Stimulated activated CD8-positive, alpha-beta memory T cell treated with anti-CD3 and anti-CD28 coated beads, Interleukin-4, amount 100 ng/mL, for 48 hours (primary cell): ENCODE data around the gene ZNF784.

Experiments
- DNase-seq: peaks from one replicate; pipeline ENCODE4 v3.0.0-alpha.2; 2020

ZNF784 gene

GRCh38 chr19:55655648-55656040, 31.3 kb upstream of the ZNF784 start:
- no peak for DNase-seq

DNA sequence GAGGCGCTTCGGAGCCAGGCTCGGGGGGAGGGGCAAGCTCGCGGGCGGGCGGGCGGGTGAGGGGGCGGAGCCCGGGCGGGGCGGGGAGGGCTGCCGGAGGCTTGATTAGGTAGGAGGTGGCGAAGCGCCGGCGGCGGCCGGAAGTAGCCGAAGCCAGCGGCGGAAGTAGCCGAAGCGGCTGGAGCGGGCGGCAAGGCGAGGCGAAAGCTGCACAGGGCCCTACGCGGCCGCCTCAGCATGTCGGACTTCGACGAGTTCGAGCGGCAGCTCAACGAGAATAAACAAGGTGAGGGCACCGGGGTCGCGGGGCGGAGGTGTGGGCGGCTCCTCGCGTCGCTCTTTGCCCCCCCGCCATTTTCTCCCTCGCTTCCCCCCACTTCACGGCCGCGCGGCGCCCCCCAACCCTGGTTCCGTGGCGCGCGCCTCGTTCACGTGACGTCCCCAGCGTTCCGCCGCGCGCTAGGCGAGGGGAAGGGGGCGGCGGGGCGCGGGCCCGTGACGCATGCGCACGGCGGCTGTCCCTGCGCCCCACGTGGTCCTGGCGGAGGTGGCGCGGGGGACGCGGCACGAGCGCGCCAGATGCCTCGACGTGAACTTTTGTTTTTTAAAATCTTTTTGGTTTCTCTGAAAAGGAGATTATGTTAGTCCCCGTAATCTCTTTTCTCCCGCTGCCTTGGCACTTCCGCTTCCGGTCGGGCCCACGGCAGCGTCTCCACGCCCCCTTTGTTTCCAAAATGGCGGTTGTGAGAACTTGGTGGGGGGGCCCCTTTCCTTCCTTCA, 30.7 kb upstream of the ZNF784 start, which contains the start of gene U2AF2:
U2AF2 (plus strand) TSS at position 168 of the 780 bp plus-strand sequence; CDS start at position 238, 70 bp downstream.
- DNase-seq: peak; percentile 98

DNA sequence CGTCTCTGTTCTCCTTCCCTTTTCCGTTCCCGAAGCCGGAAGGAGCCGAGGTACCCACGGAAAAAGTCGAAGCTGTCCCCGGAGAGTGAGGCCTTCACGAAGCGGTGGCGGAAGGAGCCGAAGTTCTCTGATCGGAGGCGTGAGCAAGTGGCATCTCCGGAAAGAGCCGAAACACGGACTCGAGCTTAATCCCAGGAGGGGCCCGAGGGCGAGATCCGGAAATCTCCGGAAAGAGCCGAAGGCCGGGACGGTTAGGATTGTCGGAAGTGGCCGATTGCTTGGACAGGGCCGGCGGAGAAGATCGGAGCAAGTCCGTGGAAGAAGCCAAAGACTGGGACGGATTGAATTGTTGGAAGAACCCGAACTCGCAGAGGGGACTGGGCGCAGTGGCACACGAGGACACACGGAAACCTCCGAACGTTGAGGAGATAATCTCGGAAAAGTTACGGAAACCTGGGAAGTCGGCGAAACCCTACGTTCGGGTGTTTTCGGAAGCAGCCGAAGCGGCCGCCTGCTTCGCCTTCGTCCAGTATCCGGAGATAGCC, 30.0 kb upstream of the ZNF784 start:
- DNase-seq: peak; percentile 98

DNA sequence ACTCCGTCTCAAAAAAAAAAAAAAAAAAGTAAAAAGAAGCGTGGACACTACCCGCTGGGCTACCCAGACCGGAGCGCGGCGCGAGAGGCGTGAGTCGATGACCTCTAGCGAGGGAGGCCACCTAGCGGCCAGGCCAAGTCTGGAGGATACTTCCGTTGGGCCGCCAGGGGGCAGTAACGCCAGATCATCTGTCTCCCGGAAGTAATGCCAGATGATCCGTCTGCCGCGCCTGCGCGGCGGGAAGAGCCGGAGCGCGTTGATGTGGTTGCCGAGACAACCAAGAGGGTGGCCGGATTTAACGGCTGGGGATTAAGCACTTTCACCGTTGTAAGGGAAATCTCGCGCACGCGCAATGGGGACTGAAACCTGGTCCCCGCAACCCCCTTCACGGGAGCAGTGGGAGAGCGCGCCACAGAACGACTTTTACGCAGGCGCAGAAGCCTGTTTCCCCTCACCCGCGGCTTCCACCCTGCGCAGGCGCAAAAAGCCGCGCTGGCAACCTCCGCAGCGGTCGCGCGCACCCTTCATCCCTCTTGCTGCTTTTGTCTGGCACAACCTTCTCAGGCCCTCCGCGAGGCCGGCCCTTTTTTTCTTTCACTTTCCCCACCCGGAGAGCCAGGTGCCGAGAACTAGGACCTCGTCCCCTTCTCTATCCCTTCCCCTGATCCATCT, 29.4 kb upstream of the ZNF784 start:
- DNase-seq: peak; percentile 98

DNA sequence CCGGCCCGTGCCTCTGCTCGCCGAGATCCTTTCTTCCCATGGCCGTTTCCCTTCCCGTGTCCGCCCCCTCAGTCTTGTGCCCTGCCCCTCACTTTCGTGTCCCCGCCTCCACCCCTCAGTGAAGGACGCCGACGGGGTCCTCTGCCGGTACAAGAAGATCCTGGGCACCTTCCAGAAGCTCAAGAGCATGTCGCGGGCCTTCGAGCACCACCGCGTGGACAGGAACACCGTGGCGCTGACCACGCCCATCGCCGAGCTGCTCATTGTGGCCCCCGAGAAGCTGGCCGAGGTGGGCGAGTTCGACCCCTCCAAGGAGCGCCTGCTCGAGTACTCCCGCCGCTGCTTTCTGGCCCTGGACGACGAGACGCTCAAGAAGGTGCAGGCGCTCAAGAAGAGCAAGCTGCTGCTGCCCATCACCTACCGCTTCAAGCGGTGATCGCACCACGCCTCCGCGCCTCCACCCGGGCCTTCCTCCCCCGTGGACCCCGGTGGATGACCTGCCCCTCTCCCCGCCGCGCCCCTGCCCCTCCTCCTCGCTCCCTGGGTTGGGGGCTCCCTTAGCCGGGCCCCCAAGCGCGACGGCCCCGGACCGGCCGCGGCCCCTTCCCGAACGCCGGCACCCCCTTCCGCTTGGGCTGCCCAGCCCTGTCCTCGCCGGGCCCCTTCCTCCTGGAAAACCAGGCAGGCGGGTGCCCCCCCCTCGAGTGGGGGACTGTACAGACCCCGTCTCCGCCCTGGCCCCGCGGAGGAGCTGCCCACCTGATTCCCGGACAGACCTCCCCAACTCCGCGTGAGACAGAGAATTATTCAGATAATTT, 28.2 kb upstream of the ZNF784 start:
- DNase-seq: no peak

DNA sequence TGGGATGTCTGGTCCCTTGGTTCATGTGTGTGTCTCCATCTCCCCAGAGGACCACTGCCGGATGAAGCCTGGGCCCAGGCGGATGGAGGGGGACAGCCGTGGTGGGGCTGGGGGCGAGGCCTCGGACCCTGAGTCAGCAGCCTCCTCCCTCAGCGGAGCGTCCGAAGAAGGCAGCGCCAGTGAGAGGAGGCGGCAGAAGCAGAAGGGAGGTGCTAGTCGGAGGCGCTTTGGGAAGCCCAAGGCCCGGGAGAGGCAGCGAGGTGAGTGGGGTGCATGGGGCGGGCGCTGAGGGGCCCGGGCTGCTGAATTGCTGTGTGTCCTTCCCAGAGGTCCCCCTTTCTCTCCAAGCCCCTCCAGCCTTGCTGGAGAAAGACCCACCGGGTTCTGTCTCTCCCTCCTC, 26.9 kb upstream of the ZNF784 start:
- DNase-seq: no peak

DNA sequence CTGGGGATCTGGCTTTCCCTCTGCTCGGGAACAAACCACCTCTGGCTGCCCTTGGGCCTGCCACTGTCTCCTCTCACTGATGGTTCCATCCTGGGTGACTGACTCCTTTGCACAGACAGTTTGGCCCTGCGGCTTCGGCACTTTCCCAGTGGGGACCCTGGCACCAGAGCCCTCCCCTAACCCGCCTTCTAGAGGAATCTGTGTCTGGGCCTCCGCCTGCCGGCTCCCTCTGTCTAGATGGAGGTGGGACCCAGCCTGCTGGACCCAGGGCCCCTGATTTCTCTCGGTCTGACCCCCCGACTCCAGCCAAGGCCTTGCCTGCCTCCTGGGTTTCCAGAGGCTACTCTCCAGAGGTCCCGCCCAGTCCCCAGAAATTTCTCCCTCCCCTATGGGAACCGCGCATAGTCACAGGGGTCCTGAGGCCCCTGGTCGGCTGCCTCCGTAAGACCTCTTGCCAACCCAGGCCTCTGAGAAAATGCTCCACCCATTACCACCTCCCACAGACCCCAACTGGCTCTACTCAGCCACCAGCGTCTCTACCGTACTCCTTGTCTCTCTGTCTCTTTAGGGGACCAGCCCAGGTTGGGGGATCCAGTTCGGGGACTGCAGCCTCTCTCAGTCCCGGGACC, 26.4 kb upstream of the ZNF784 start:
- no peak for DNase-seq

DNA sequence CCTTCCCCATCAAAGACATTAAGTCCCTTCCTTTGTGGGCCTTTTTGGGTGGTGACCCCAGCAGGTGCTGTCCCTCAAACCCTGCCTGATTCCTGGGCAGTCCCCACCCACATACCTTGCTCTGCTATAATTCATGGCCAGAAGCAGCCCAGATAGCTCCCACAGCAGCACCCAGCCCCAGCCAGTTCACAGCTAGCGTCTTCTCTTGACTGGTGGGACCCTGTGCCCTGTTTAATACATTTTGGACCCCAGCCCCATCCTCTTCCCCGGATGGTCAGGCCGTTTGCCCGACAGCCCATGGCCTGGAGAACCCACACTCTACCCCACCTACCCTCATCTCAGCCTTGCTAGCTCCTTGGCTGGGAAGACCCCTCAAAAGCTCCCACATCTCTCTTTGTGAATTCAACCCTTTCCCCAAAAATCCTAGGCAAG, 25.8 kb upstream of the ZNF784 start:
- DNase-seq: no peak

GRCh38 chr19:55649268-55650125, 25.1 kb upstream of the ZNF784 start:
- DNase-seq: no peak

DNA sequence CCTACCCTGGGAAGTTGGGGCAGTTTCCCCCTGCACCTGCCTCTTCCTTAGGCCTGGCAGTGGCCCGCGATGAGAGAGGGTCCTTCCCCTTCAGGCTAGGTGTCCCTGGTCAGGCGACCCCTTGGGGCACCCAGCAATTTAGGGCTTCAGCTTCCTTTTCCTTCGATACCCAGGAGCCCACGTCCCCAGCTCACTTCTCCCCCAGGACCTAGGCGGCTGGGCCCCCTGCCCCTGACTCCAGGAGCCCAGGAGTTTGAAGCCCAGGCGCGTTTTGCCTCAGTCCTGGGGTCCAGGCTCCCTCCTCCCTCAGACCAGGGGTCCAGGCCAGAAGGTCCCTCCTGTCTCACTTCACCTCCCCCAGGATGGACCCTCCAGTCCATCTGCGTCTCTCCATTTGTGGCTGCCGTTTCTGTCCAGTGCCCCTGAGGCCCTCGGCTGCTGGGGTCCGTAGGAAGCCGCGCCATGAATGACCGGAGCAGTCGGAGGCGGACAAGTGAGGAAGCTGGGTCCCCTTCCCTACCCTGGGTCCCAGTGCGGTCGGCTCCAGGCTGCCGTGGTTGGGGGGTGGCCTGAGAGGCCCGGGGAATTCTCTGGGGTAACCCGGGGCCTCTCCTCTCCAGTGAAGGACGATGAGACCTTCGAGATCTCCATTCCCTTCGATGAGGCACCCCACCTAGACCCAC, 24.4 kb upstream of the ZNF784 start:
- DNase-seq: no peak

DNA sequence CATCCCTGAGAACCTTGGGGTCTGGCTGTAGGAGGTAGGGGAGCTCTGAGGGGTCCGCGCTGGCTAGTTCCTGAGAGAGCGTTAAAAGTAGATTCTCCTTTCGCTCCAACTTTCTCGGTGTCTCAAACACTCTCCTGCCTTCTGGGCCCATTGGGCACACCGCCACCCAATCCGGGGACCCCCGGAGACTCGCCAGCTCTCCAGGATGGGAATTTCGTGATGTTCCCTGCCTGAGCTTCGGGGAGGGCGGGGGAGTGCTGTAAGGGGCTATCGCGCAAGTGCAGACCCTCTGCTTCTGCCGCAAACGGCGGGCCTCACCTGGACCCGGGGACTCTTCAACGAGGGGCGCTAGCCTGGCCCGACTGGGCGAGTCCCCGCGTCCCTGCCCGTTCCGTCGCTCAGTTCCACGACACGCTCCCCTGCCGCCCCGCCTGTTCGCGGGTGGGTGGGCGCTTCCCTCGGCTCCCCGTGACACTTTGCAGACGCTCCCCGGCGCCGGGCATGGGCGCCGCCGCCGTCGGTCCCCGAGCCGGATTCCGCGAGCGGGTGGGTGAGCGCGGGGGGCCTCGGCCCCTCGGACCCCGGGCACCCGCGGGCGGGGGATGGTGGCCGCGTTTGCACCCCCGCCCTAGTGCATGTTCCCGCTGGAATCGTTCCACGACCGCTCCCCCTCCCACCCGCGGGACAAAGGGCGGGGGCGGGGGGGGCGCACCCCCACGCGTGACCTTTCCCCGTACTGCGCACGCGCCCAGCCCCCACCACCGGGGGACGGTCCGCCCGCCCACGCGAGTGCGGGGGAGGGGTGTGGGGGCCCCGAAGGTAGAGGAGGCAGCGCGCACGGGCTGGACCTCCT, 23.6 kb upstream of the ZNF784 start, which contains the start of gene CCDC106:
CCDC106 (plus strand) TSS at position 481 of the 853 bp plus-strand sequence. CDS start 835 bp downstream, outside the sequence.
- peak; percentile 65 for DNase-seq

- no peak for DNase-seq
These were observed 22.7 kb upstream of the ZNF784 start for GRCh38 chr19:55646889-55647731.

GRCh38 chr19:55645512-55645881, 21.1 kb upstream of the ZNF784 start:
- DNase-seq: no peak

GRCh38 chr19:55644842-55645511, 20.6 kb upstream of the ZNF784 start:
- DNase-seq: no peak

DNA sequence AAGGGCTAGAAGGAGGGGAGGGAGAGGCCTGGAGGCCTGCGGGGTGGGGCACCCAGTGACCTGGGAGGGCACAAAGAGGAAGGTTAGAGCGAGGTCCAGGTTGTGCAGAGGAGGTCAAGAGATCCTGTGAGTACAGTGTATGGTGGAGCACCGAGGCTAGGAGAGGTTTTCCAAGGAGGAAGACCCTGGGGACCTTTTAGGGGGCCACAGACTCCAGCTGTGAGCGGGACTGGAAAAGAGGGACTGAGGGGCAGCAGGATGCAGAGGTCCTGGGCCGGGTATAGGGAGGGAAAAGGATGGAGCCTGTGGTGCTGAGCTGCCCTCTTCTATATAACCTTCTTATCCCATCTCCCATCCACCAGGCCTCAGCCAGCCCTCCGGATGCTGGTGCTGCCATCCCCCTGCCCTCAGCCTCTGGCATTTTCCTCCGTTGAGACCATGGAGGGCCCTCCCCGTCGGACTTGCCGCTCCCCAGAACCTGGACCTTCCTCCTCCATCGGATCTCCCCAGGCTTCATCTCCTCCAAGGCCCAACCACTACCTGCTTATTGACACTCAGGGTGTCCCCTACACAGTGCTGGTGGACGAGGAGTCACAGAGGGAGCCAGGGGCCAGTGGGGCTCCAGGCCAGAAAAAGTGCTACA, 19.9 kb upstream of the ZNF784 start:
- DNase-seq: no peak

GRCh38 chr19:55643887-55644176, 19.5 kb upstream of the ZNF784 start:
- DNase-seq: no peak

GRCh38 chr19:55643003-55643886, 18.9 kb upstream of the ZNF784 start, which contains the start of gene ZNF581:
Gene ZNF581 (plus strand): TSS chr19:55643649. CDS start chr19:55644572, 923 bp downstream.
- peak; percentile 88 for DNase-seq
